ENCODE results near the gene TLCD1. TPM values are rescaled to one million over a fixed set of nuclear protein-coding genes. Genes with fewer than 3 reads are reported as not detected.

TLCD1 gene
- total RNA-seq, 2 experiments from 2014 or later, result 8.5 to 8.7 TPM

DNA sequence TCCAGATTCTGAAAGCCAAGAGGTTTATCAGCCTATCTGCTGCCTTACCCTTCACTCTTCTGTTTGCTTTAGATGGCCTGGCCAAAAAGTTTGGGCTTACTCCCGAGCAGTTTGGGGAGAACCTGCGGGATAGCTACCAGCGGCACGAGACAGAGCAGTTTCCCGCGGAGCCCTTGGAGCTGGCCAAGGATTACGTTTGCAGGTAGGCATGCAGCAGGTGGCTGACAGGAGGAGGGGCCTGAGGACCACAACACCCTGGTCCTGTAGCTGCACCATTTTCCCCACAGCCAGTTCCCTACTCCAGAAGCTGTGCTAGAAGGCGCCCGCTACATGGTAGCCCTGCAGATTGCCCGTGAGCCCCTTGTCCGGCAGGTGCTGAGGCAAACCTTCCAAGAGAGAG lies 43.4 kb downstream of the TLCD1 start:
- CTCF ChIA-PET, result interaction anchor here (1.4 kb wide), 1 partner anchor 36 kb away, joined by 5 read pairs; no protein-coding TSS in a partner anchor
- DNase-seq (no peak), ATAC-seq (no peak)
- H3K4me3 Mint-ChIP-seq, result no peak overlapping the region
- no peaks in the 10 kb centered on the region for H3K9me3 Mint-ChIP-seq (ENCODE audit: low read depth)
- intact Hi-C loops (cut with DNase I, micrococcal nuclease), result no loop called here
- no peaks in the 10 kb centered on the region for H3K27me3 Mint-ChIP-seq
- H3K27ac Mint-ChIP-seq, result no peak overlapping the region
- peaks cover 58% of the 10 kb centered on the region for H3K36me3 Mint-ChIP-seq (ENCODE audit: low read depth)
- POLR2A ChIA-PET, result no interaction called here
- no peaks in the 10 kb centered on the region for H3K4me1 Mint-ChIP-seq

DNA sequence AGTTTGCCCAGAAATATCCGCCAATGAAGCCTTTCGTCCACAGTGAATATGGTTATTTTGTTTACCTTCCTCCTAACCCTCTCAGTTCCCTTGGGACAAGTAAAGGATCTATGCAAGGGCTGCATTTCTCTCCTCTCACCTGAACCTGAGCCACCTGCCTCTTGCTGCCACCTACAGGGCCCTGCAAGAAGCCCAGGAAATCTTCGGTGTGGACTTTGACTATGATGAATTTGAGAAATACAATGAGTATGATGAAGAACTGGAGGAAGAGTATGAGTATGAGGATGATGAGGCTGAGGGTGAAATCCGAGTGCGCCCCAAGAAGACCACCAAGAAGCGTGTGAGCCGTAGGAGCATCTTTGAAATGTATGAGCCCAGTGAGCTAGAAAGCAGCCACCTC lies 50.1 kb downstream of the TLCD1 start:
- intact Hi-C loops (cut with DNase I, micrococcal nuclease), result no loop called here
- H3K4me3 Mint-ChIP-seq, result no peak overlapping the region
- ATAC-seq (peak; percentile 33), DNase-seq (peak; percentile 22)
- H3K4me1 Mint-ChIP-seq, result no peaks in the 10 kb centered on the region
- CTCF ChIA-PET, result interaction anchor here (0.5 to 3.2 kb wide), 9 partner anchors 8 to 128 kb away, joined by 3 to 26 read pairs (median 4); partner anchors contain the start of gene BLTP2
- POLR2A ChIA-PET, result interaction anchor here (0.6 kb wide), 1 partner anchor 266 kb away, joined by 3 read pairs; no protein-coding TSS in a partner anchor
- no peaks in the 10 kb centered on the region for H3K9me3 Mint-ChIP-seq (ENCODE audit: low read depth)
- H3K36me3 Mint-ChIP-seq (ENCODE audit: low read depth), result peaks cover 63% of the 10 kb centered on the region
- H3K27me3 Mint-ChIP-seq, result no peaks in the 10 kb centered on the region
- H3K27ac Mint-ChIP-seq, result no peak overlapping the region

DNA sequence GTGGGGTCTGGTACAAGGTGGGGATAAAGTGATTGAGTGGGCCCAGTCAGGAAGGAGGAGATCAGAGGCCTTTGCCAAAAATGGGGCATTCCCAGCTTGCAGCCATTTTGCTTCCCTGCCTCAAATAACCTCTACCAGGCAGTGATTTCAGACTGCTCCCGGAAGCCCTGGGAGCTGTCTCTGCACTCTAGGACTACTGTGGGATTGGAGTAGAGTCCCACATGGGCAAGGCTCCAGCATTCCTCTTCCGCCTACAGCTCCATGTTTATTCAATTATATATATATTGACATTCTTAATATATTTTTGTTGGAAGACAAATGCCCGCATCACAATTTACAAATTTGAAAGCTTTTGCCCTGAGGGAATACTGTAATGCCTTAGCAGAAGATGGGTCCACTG lies 50.5 kb downstream of the TLCD1 start:
- no peak overlapping the region for H3K27ac Mint-ChIP-seq
- no peak for DNase-seq
- ATAC-seq, result no peak
- intact Hi-C loops (cut with DNase I, micrococcal nuclease), result no loop called here
- H3K27me3 Mint-ChIP-seq, result no peaks in the 10 kb centered on the region
- CTCF ChIA-PET, result interaction anchor here (0.5 to 3.2 kb wide), 6 partner anchors 9 to 128 kb away, joined by 3 to 26 read pairs (median 4); partner anchors contain the start of gene BLTP2
- H3K36me3 Mint-ChIP-seq (ENCODE audit: low read depth), result peaks cover 65% of the 10 kb centered on the region
- no peaks in the 10 kb centered on the region for H3K4me1 Mint-ChIP-seq
- H3K9me3 Mint-ChIP-seq (ENCODE audit: low read depth), result no peaks in the 10 kb centered on the region
- no peak overlapping the region for H3K4me3 Mint-ChIP-seq
- POLR2A ChIA-PET, result interaction anchor here (0.8 kb wide), 1 partner anchor 8 kb away, joined by 3 read pairs; no protein-coding TSS in a partner anchor

Other genes starting within 250 kb of the TLCD1 start
- not detected for gene FOXN1, start 219.9 kb downstream of the TLCD1 start, total RNA-seq
- gene UNC119, start 173.6 kb downstream of the TLCD1 start, total RNA-seq, result 10 to 100 TPM; 35.9 to 48.7 TPM
- 10 to 100 TPM; 38.7 to 41.4 TPM for gene PIGS, start 154.7 kb downstream of the TLCD1 start, total RNA-seq
- gene ALDOC, start 149.3 kb downstream of the TLCD1 start, total RNA-seq, result 100 to 1,000 TPM; 131 to 133 TPM
- gene SPAG5, start 127.2 kb downstream of the TLCD1 start, total RNA-seq, result 100 to 1,000 TPM; 142 to 165 TPM
- 10 to 100 TPM; 17.6 to 21.4 TPM for gene RSKR, start 112.0 kb downstream of the TLCD1 start, total RNA-seq
- gene BLTP2, start 81.1 kb downstream of the TLCD1 start, total RNA-seq, result 100 to 1,000 TPM; 138 to 152 TPM
- 10 to 100 TPM; 36.6 to 37.2 TPM for gene SDF2, start 64.3 kb downstream of the TLCD1 start, total RNA-seq
- gene SUPT6H, start 64.0 kb downstream of the TLCD1 start, total RNA-seq, result 10 to 100 TPM; 80.6 to 85.8 TPM
- 1 to 10 TPM; 4.0 to 4.5 TPM for gene PROCA1, start 14.3 kb downstream of the TLCD1 start, total RNA-seq
- gene RAB34, start 8.4 kb downstream of the TLCD1 start, total RNA-seq, result 10 to 100 TPM; 13.6 to 17.4 TPM
- 1,000 to 10,000 TPM; 2,164 to 2,505 TPM for gene RPL23A, start 6.2 kb downstream of the TLCD1 start, total RNA-seq
- gene NEK8, start 2.6 kb upstream of the TLCD1 start, total RNA-seq, result 1 to 10 TPM; 3.8 to 4.0 TPM
- 100 to 1,000 TPM in 1 of 2 experiments, 10 to 100 TPM in 1; 96.5 to 117 TPM for gene TRAF4, start 17.8 kb upstream of the TLCD1 start, total RNA-seq
- 10 to 100 TPM; 16.8 to 20.8 TPM for gene FAM222B, start 116.6 kb upstream of the TLCD1 start, total RNA-seq
- gene ERAL1, start 128.8 kb upstream of the TLCD1 start, total RNA-seq, result 10 to 100 TPM; 51.5 to 74.8 TPM
- gene FLOT2, start 171.5 kb upstream of the TLCD1 start, total RNA-seq, result 10 to 100 TPM; 81.3 to 88.4 TPM
- gene DHRS13, start 176.8 kb upstream of the TLCD1 start, total RNA-seq, result 10 to 100 TPM; 23.3 to 29.5 TPM
- 10 to 100 TPM; 48.6 to 52.3 TPM for gene PHF12, start 225.3 kb upstream of the TLCD1 start, total RNA-seq

Data from activated CD4-positive, alpha-beta T cell treated with anti-CD3 and anti-CD28 coated beads for 36 hours (primary cell).